IMR-90 (cell line): Measurements from ENCODE around the gene TIMM29. TPM values are rescaled to one million over a fixed set of nuclear protein-coding genes. Genes with fewer than 3 reads are reported as not detected.
A peak's percentile ranks its signal among the peaks of the same experiment; 100 is the strongest.

Source experiments
- ATAC-seq: fragments of 200-7000 bp; cut with Tn5 transposase; 2 replicates; pipeline ENCODE4 v1.9.1; 2020; ENCODE audit warnings: low read depth, mild to moderate bottlenecking, moderate library complexity
- BruUV-seq: library from RNA; stranded (reverse); fragments of 400-500 nt; replicated peaks from 2 replicates; lab custom pipeline; 2021; lab: Mats Ljungman, UMichigan
- CTCF ChIA-PET: fragments of 300-600 bp; formaldehyde crosslinking; extraction: SDS; loops from one replicate; lab custom pipeline; 2021; ENCODE audit warnings: antibody characterized with exemption; lab: Yijun Ruan, JAX
- POLR2A ChIA-PET: fragments of 300-600 bp; sonication (Branson Sonifier 250); formaldehyde crosslinking; loops from one replicate; lab custom pipeline; 2022; ENCODE audit warnings: antibody characterized with exemption; ENCODE audit not compliant: unreplicated experiment; lab: Charles Lee
- DNase-seq: peaks from one replicate; pipeline ENCODE4 v3.0.0; 2013
- H2AFZ ChIP-seq: replicated peaks from 2 replicates; pipeline ENCODE3; 2013; ENCODE audit warnings: low read length, mild to moderate bottlenecking; ENCODE audit not compliant: poor library complexity
- H2AK5ac ChIP-seq: 2 replicates; pipeline ENCODE4 v1.6.1; 2013; ENCODE audit warnings: low read depth, low read length, inconsistent platforms
- H2AK9ac ChIP-seq: replicated peaks from 2 replicates; pipeline ENCODE3; 2013; ENCODE audit warnings: mild to moderate bottlenecking, low read depth, low read length, moderate library complexity; ENCODE audit not compliant: poor library complexity
- H2BK120ac ChIP-seq: 2 replicates; pipeline ENCODE4 v1.6.1; 2013; ENCODE audit warnings: low read depth, low read length, inconsistent platforms
- H2BK15ac ChIP-seq: 3 replicates; pipeline ENCODE4 v1.6.1; 2013; ENCODE audit warnings: low read depth, low read length, inconsistent platforms
- H2BK20ac ChIP-seq: 2 replicates; pipeline ENCODE4 v1.6.1; 2013; ENCODE audit warnings: low read depth, mild to moderate bottlenecking, inconsistent platforms, low read length, moderate library complexity
- H2BK5ac ChIP-seq: 2 replicates; pipeline ENCODE4 v1.6.1; 2013; ENCODE audit warnings: mild to moderate bottlenecking, low read depth, low read length, inconsistent platforms; ENCODE audit not compliant: poor library complexity, severe bottlenecking
- H3K14ac ChIP-seq: replicated peaks from 2 replicates; pipeline ENCODE4 v1.6.1; 2013; ENCODE audit warnings: low read depth, low read length, inconsistent platforms
- H3K18ac ChIP-seq: 2 replicates; pipeline ENCODE4 v1.6.1; 2013; ENCODE audit warnings: low read depth, low read length, control low read depth
- H3K23ac ChIP-seq: 2 replicates; pipeline ENCODE4 v1.6.1; 2013; ENCODE audit warnings: low read depth, low read length, inconsistent platforms
- H3K27ac ChIP-seq: 2 replicates; pipeline ENCODE4 v1.5.1; 2013; ENCODE audit warnings: mild to moderate bottlenecking, control low read depth, low read length; ENCODE audit not compliant: insufficient read depth
- H3K27me3 ChIP-seq: 2 replicates; pipeline ENCODE4 v1.6.1; 2013; ENCODE audit warnings: low read length; ENCODE audit not compliant: control insufficient read depth, insufficient read depth
- H3K36me3 ChIP-seq: 2 replicates; pipeline ENCODE4 v1.6.1; 2013; ENCODE audit warnings: low read length, mixed read lengths; ENCODE audit not compliant: control insufficient read depth, insufficient read depth
- H3K4ac ChIP-seq: 2 replicates; pipeline ENCODE4 v1.6.1; 2013; ENCODE audit warnings: low read depth, low read length, inconsistent platforms
- H3K4me1 ChIP-seq: 2 replicates; pipeline ENCODE4 v1.6.1; 2013; ENCODE audit warnings: low read length, mixed read lengths; ENCODE audit not compliant: control insufficient read depth, insufficient read depth
- H3K4me2 ChIP-seq: 2 replicates; pipeline ENCODE4 v1.6.1; 2013; ENCODE audit warnings: low read depth, mild to moderate bottlenecking, control low read depth, low read length, moderate library complexity
- H3K4me3 ChIP-seq: 2 replicates; pipeline ENCODE4 v1.5.1; 2013; ENCODE audit warnings: low read depth, mild to moderate bottlenecking, control low read depth, low read length, moderate library complexity; ENCODE audit not compliant: insufficient read depth
- H3K56ac ChIP-seq: 2 replicates; pipeline ENCODE4 v1.6.1; 2013; ENCODE audit warnings: low read length, inconsistent platforms; ENCODE audit not compliant: insufficient read depth; ENCODE audit errors: extremely low read depth
- H3K79me1 ChIP-seq, 2 experiments: 2 replicates each; pipeline ENCODE4 v1.6.1; 2013; ENCODE audit warnings: low read length in 2 of 2, inconsistent platforms in 1 of 2, low read depth in 1 of 2
- H3K9ac ChIP-seq: 2 replicates; pipeline ENCODE4 v1.6.1; 2013; ENCODE audit warnings: low read depth, low read length, control low read depth
- H3K9me1 ChIP-seq: 2 replicates; pipeline ENCODE4 v1.6.1; 2013; ENCODE audit warnings: low read length, inconsistent platforms; ENCODE audit not compliant: insufficient read depth
- H3K9me3 ChIP-seq: 2 replicates; pipeline ENCODE4 v1.6.1; 2013; ENCODE audit warnings: low read length; ENCODE audit not compliant: control insufficient read depth, insufficient read depth
- H4K20me1 ChIP-seq: 2 replicates; pipeline ENCODE4 v1.6.1; 2013; ENCODE audit warnings: low read length, inconsistent platforms; ENCODE audit not compliant: insufficient read depth
- H4K5ac ChIP-seq: 2 replicates; pipeline ENCODE4 v1.6.1; 2013; ENCODE audit warnings: mild to moderate bottlenecking, low read depth, low read length, control low read depth
- H4K8ac ChIP-seq, 2 experiments: 2 replicates each; pipeline ENCODE4 v1.6.1; 2013; ENCODE audit warnings: low read depth in 2 of 2, low read length in 2 of 2, control low read depth in 1 of 2, inconsistent platforms in 1 of 2
- H4K91ac ChIP-seq: 2 replicates; pipeline ENCODE4 v1.6.1; 2013; ENCODE audit warnings: low read depth, low read length, inconsistent platforms; ENCODE audit not compliant: insufficient read depth
- MXI1 ChIP-seq: IDR thresholded peaks from 2 replicates; pipeline ENCODE4 v1.6.1; 2012; ENCODE audit warnings: low read depth, mild to moderate bottlenecking, low read length, moderate library complexity, borderline replicate concordance
- NFE2L2 ChIP-seq: fragments of 150-350 bp; IDR thresholded peaks from 2 replicates; pipeline ENCODE4 v1.6.1; 2016; ENCODE audit warnings: low read depth, mild to moderate bottlenecking, low read length
- RAD21 ChIP-seq: IDR thresholded peaks from 2 replicates; pipeline ENCODE4 v1.6.1; 2012; ENCODE audit warnings: low read length, improper control_type of control experiment
- WGBS, 2 experiments: methylation state at CpG; one replicate each; pipeline versions ENCODE4 v1.1.5 to v1.1.7; 2013; ENCODE audit warnings: missing lambda C conversion rate in 2 of 2; ENCODE audit not compliant: insufficient read length in 1 of 2; ENCODE audit errors: extremely low coverage in 2 of 2; 5-methylcytosine and 5-hydroxymethylcytosine counted together
- dilution Hi-C: fragments of 300-500 bp; cut with HindIII; formaldehyde crosslinking; loops from one replicate; pipeline ENCODE4 v1.14.3; 2018; ENCODE audit warnings: low sequenced_read_pairs; ENCODE audit not compliant: unreplicated experiment
- in situ Hi-C: fragments of 300-500 bp; cut with MboI; formaldehyde crosslinking; loops from 3 replicates; pipeline ENCODE4 v1.14.3; 2019; ENCODE audit warnings: low sequenced_read_pairs, inconsistent platforms, mixed read lengths
- intact Hi-C: fragments of 100-400 bp; cut with micrococcal nuclease; formaldehyde crosslinking; loops from 2 replicates; pipeline ENCODE4 v1.10.0; 2022
- polyA plus RNA-seq, 3 experiments: library from polyadenylated mRNA; depleted of rRNA; stranded (reverse); fragments of >200 nt; gene quantifications; 2 replicates each; pipeline ENCODE4 v1.2.3, GENCODE V29; 2012; ENCODE audit warnings: low replicate concordance in 1 of 3
- total RNA-seq: library from RNA; depleted of rRNA; stranded (reverse); fragments of >200 nt; gene quantifications from 2 replicates; pipeline ENCODE4 v1.2.3, GENCODE V29; 2012

Gene TIMM29
- total and polyA plus RNA-seq, 2 of the 4 experiments (the other 2 are of a cell fraction) = 9.3 to 13.4 TPM

DNA sequence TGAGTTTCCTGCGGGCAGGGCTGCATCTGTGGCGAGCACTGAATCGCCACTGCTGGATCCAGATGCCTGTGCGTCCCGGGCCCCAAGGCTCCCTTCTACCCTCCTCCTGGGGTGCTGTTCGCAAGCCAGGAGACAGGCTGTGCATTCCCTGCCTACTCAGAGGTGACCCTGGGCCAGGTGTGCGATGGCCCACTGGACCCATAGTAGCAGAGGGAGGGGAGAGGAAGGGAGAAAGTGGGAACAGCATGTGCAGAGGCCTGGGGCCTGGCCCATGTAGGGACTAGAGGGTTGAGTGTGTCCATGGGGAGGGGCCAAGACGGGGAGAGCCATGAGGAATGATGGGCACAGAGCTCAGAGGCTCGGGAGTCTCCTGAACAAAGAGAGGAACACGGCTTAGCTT, 30.0 kb upstream of the TIMM29 start:
- Histone ChIP-seq H3K18ac (no peak overlapping the region), H4K20me1 (peaks cover 68% of the 10 kb centered on the region), H2BK20ac (no peak overlapping the region), H3K9ac (no peak overlapping the region), H4K5ac (no peak overlapping the region), H2BK120ac (no peak overlapping the region), H2AK5ac (no peak overlapping the region), H3K23ac (no peak overlapping the region), H4K8ac (no peak overlapping the region), H3K79me1 (peaks cover 35 to 86% of the 10 kb centered on the region in 2 experiments), H3K9me3 (no peaks in the 10 kb centered on the region), H3K4ac (no peak overlapping the region), H2AK9ac (peak overlapping the region; percentile 89), H2BK5ac (no peak overlapping the region), H3K27me3 (no peaks in the 10 kb centered on the region), H4K91ac (no peak overlapping the region), H3K36me3 (no peaks in the 10 kb centered on the region), H3K56ac (no peak overlapping the region), H2BK15ac (no peak overlapping the region), H3K14ac (no peak overlapping the region), H3K4me1 (peaks cover 16% of the 10 kb centered on the region), H2AFZ (peak overlapping the region; percentile 23), H3K9me1 (peaks cover 24% of the 10 kb centered on the region), H3K4me3 (no peak overlapping the region), H3K4me2 (no peak overlapping the region), H3K27ac (no peak overlapping the region)
- intact Hi-C loops (no loop called here), dilution Hi-C loops (no loop called here), in situ Hi-C loops (no loop called here)
- ATAC-seq (no peak), DNase-seq (no peak)
- TF ChIP-seq NFE2L2 (no peak), MXI1 (no peak), RAD21 (no peak)
- ChIA-PET POLR2A (interaction anchor here (0.6 kb wide), 1 partner anchor 20 kb away, joined by 6 read pairs; no protein-coding TSS in a partner anchor), CTCF (interaction anchor here (0.9 to 1.2 kb wide), 2 partner anchors 17 to 33 kb away, joined by 3 to 4 read pairs; no protein-coding TSS in a partner anchor)
- no TSS peak for BruUV-seq
- WGBS, 2 experiments = 100% methylated on average over 1 of the region's 10 CpGs; no CpG with 5 or more reads in 1 of the 2 experiments
